Activated CD8-positive, alpha-beta memory T cell treated with anti-CD3 and anti-CD28 coated beads for 24 hours (primary cell): ENCODE measurements around the gene GADD45GIP1.
"Not testable (repeated sequence)": the region's sequence is repeated elsewhere in the genome, so short reads cannot be mapped to it uniquely, and the experiment has no call there.

ENCODE experiments used
- DNase-seq: peaks from one replicate; pipeline ENCODE4 v3.0.0-alpha.2; 2020

Gene GADD45GIP1

GRCh38 chr19:12955575-12955974 lies 1.4 kb downstream of the GADD45GIP1 start:
- peak; percentile 56 for DNase-seq

GRCh38 chr19:12954612-12954962 lies 2.4 kb downstream of the GADD45GIP1 start:
- DNase-seq, result peak; percentile 56

GRCh38 chr19:12953799-12954611 lies 3.0 kb downstream of the GADD45GIP1 start:
- no peak for DNase-seq

DNA sequence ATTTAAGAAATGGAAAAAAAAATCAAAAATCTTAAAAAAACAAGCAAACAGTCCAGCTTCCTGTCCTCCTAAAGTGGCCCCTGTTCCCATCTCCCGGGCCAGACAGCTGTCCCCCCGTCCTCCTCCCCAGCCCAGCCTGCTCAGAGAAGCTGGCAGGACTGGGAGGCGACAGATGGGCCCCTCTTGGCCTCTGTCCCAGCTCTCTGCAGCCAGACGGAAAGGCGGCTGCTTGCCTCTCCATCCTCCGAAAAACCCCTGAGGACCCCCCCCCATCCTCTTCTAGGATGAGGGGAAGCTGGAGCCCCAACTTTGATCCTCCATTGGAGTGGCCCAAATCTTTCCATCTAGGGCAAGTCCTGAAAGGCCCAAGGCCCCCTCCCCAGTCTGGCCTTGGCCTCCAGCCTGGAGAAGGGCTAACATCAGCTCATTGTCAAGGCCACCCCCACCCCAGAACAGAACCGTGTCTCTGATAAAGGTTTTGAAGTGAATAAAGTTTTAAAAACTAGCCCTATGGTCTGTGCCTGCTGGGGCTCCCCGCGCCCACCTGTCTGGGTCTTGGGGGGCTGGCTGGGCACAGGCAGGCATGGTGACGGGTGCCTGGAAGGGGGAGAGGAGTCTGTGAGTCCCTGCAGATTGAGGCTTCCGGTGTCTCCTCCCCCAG lies 3.8 kb downstream of the GADD45GIP1 start:
- DNase-seq, result no peak

DNA sequence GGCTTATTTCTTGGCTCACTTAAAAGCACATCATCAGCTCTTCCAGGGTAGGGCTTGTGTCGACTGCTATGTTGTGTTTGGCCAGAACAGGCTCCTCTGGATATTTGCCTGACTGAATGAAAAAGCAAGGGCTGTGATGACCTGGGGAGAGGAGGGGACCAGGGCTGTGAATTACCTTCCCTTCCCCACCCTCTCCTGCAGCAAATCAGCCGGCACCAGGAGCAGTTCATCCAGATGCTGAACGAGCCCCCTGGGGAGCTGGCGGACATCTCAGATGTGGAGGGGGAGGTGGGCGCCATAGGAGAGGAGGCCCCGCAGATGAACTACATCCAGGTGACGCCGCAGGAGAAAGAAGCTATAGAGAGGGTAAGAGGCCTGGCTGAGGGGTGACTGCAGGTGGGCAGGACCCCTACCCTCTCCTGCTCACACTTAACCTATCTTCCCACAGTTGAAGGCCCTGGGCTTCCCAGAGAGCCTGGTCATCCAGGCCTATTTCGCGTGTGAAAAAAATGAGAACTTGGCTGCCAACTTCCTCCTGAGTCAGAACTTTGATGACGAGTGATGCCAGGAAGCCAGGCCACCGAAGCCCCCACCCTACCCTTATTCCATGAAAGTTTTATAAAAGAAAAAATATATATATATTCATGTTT lies 4.4 kb downstream of the GADD45GIP1 start:
- peak; percentile 53 for DNase-seq

DNA sequence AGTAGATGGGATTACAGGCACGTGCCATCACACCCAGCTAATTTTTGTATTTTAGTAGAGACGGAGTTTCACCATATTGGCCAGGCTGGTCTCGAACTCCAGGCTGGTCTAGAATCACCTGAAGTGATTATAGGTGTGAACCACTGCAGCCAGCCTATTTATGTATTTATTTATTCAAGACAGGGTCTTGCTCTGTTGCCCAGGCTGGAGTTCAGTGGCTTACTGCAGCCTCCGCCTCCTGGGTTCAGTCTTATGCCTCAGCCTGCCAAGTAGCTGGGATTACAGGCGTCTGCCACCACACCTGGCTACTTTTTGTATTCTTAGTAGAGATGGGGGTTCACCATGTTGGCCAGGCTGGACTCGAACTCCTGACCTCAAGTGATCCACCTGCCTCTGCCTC lies 5.0 kb downstream of the GADD45GIP1 start:
- not testable (repeated sequence) for DNase-seq

DNA sequence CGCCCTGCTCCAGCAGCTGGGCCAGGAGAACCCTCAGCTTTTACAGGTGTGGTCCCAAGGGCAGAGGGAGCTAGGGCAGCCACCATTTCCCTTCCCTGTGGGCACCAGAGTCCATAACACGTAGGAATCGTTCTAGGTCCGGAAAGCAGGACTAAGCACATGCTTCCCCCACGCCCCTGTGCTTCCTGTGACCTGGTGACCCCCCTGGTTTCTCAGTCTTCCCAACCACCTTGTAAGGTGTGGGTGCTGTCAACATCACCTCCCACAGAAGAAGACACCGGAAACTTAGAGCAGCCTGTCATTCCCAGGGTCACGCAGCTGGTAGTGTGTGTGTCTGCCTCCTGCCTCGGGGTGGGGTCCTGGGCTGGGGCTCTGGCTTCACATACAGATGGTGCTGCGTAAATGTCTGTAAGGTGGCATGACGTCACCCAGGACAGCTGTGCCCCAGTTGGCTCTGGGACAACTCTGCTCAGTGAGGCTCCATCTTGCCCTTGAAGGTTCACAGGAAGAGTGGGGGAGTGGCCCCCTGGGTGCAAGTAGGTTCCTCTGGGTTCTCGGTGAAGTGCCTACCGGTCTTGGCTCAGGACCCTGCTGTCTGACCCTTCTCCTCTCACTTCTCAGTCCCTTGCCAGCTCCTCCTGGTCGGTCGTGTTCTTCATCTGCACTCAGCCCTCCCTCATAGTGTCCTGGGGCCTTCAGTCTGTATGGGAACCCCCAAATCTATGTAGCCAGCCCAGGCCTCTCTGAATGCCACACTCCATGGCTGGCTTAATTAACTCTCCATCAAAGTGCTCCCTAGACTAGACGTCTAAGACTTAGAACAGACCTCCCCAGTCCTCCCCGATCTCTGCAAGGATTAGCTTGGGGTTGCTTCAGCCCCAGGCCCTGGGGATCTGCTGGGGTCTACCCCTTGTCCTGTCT lies 7.4 kb downstream of the GADD45GIP1 start:
- DNase-seq, result peak; percentile 58

- DNase-seq, result peak; percentile 57
Observed at GRCh38 chr19:12948612-12949362, 8.2 kb downstream of the GADD45GIP1 start.

- DNase-seq, result no peak
Observed at GRCh38 chr19:12947702-12948611, 9.1 kb downstream of the GADD45GIP1 start.

- DNase-seq, result no peak
Observed at GRCh38 chr19:12946731-12947496, 10.1 kb downstream of the GADD45GIP1 start.

- peak; percentile 85 for DNase-seq
Observed at GRCh38 chr19:12946092-12946721, 10.8 kb downstream of the GADD45GIP1 start.

GRCh38 chr19:12945479-12946091 lies 11.4 kb downstream of the GADD45GIP1 start, which contains the start of gene RAD23A:
TSS of gene RAD23A (plus strand) at chr19:12945862. CDS start at chr19:12945949, 87 bp downstream.
- DNase-seq, result peak; percentile 99

DNA sequence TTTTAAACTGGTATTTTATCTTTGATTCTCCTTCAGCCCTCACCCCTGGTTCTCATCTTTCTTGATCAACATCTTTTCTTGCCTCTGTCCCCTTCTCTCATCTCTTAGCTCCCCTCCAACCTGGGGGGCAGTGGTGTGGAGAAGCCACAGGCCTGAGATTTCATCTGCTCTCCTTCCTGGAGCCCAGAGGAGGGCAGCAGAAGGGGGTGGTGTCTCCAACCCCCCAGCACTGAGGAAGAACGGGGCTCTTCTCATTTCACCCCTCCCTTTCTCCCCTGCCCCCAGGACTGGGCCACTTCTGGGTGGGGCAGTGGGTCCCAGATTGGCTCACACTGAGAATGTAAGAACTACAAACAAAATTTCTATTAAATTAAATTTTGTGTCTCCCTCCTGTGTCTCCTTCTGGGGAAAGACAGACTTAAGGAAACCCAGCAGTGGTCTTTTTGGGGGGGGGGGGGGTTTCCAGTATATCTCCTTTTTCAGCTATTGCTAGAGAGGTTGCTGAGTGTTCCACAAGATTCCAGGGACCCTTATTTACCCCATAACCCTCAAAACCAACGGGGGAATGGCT lies 12.8 kb downstream of the GADD45GIP1 start:
- DNase-seq, result no peak

DNA sequence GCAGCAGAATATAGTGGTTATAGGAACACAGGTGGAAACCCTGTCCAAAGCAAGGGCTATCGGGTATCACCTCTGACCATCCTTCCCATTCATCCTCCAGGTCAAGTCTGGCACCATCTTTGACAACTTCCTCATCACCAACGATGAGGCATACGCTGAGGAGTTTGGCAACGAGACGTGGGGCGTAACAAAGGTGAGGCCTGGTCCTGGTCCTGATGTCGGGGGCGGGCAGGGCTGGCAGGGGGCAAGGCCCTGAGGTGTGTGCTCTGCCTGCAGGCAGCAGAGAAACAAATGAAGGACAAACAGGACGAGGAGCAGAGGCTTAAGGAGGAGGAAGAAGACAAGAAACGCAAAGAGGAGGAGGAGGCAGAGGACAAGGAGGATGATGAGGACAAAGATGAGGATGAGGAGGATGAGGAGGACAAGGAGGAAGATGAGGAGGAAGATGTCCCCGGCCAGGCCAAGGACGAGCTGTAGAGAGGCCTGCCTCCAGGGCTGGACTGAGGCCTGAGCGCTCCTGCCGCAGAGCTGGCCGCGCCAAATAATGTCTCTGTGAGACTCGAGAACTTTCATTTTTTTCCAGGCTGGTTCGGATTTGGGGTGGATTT lies 13.5 kb downstream of the GADD45GIP1 start:
- DNase-seq, result no peak

DNA sequence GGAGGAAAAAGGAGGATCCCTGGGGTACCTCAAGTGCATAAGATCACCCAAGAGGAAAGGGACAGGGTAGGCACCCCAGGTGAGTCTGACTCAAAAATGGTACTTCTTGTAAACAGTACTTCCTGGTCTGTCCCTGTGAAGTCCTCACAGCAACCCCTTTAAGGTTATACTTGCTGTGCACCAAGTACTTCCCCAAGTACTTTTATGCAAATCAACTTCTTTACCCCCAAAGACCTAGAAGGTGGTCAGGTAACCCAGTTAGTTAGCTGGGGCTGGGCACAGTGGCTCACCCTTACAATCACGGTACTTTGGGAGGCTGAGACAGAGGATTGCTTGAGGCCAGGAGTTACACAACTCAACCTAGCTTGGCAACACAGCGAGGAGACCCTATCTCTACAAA lies 16.1 kb downstream of the GADD45GIP1 start:
- DNase-seq, result no peak

GRCh38 chr19:12939975-12940423 lies 17.0 kb downstream of the GADD45GIP1 start:
- DNase-seq, result no peak

DNA sequence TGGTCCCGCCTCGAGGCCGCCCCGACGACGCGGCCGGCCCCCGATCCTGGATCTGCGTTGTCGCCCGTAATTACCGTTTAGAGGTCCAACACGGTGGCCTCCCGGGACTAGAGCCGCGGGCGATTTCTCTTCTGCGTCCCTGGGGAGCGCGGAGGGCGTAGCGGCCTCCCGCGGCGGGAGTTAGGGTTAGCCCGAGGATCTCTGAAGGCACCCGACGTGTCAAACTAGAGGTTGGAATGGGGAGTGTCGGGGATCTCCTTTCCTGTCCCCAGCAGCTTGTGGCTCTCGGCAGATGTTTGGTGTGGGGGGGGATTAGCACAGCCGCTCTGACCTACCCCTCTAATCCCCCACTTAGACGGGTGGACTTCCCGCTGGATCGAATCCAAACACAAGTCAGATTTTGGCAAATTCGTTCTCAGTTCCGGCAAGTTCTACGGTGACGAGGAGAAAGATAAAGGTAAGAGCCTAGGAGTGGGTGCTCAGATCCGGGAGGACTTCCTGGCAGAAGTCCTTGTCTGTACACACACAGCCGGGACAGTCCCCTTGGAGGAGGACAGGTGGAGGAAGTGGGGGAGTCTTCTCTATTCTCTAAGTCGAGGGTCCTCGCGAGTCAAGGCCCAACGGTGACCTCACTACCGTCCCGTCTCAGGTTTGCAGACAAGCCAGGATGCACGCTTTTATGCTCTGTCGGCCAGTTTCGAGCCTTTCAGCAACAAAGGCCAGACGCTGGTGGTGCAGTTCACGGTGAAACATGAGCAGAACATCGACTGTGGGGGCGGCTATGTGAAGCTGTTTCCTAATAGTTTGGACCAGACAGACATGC lies 18.0 kb downstream of the GADD45GIP1 start:
- DNase-seq, result peak; percentile 82
